Fibroblast of gingiva (primary cell): ENCODE results near the gene MACROH2A1.

Experiments used
- DNase-seq: peaks from one replicate; pipeline ENCODE4 v3.0.0-alpha.2; 2011; ENCODE audit warnings: low read depth

The MACROH2A1 gene

GRCh38 chr5:135330798-135331096 lies 68.3 kb downstream of the MACROH2A1 start:
- DNase-seq: no peak

DNA sequence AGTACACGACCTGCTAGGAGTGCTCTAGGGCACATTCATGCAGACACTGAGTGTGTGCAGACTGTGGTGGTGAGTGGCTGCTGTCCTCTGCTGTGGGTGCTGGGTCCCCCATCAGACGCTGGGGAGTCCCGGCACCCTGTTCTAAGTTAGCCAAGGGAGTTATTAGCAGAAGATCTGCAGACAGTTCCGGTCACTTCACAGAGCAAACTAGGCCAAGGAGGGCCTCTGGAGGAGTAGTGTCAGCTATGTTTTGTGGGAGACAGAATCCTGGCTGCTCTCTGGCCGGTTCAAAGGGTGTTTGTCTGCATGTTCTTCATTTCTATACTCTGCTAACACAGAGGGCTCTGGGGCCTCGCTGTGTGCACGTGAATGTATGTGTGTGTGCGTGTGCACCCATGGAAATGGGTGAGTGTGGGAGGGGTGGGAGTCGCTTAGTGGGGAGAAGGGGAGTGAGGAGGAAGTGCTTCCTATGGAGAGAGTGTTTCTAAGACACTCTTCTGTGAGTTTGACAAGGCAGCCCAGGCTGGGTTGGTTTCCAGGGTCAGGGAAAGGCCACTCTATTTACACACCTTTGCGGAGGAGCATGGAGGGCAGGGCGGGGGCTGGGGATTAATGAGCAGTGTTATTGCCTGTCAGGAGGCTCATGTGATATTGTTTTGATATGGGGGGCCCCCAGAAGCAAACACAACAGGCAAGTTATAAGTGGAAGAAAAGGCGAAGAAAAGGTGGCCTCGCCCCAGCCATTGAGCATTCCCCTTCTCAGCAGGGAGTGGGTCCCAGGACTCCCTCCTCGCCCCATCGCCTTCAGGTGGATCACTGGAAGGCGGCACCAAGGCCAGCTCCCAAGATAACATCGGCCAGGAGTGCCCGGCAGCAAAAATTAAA lies 68.9 kb downstream of the MACROH2A1 start:
- no peak for DNase-seq

- no peak for DNase-seq
Observed at GRCh38 chr5:135329066-135329912, 69.7 kb downstream of the MACROH2A1 start.

GRCh38 chr5:135328128-135328687 lies 70.8 kb downstream of the MACROH2A1 start:
- DNase-seq: no peak

DNA sequence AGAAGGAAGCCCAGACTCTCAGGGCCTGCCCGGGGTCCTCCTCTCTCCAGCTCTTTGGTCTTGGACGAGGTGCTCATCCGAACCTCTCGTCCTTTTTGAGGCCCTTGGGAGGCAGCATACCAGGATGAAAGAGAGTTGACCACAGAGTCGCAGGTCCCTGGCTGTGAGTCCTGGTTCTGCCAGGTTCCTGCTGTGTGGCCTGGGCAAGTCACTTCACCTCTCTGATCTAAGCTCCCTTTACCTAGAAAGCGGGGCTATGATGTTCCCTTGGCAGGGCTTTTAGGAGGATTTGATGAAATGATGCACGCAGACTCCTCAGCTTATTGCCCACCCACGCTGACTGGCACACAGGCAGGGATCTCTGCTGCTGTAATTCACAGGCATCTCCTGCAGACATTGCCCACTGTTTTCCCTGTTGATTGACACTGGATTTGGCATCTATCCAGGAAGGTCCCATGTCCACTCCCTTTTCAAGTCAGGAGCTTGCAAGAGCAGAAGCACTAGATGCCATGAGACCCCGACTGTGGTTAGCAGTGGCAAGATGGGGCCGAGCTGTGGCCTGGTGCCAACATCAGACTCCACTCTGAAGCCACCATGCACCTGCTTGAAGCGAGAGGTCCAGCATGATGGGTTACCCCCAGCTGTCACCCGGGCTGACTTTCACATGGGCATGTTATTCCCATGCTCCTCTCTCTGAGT lies 71.5 kb downstream of the MACROH2A1 start:
- no peak for DNase-seq

DNA sequence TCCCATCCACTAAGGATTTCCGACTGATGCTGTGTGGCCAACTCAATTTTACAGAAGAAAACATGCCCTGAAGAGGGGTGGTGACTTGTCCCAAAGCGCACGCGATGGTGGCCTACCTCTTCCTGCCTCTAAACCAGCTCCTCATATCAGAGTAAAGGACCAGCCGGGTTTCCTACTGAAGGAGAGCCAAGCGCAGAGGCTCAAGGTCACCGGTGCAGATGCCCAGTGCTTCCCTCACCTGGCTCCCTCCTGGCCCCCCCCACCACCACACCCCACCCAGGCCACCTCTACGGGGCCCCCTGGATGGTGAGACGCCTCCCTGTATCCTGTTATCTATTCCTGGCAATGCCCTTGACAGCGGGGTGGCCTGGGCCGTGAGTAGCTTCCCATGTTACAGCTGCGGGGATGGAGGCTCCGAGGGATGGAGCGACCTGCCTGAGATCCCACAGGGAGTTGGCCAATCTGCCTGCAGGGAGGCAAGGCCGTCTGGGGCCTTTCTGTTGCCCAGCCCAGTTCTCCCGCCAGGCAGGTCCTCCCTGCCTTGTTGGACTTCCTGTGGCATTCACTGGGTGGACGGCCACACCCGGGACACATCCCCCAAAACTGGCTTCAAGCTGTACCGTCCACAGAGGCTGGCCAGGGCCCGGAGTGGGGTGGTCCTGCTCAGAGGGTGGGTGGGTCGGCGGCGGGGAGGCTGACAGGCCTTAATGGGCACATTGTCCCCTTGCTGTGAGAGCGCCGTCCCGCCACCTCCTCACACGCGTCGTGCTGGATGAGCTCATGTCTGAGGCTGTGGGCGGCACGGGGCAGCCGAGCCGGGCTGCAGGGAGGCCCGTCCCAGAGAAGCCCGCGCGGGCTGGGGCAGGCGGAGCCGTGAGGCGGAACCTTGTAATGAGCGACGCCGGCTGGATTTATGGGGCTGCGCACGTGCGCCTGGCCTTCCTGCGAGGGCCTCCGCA lies 72.5 kb downstream of the MACROH2A1 start:
- no peak for DNase-seq

- DNase-seq: no peak
Observed at GRCh38 chr5:135324897-135325650, 74.0 kb downstream of the MACROH2A1 start.

GRCh38 chr5:135324160-135324559 lies 74.9 kb downstream of the MACROH2A1 start:
- DNase-seq: no peak

GRCh38 chr5:135323701-135324132 lies 75.3 kb downstream of the MACROH2A1 start:
- no peak for DNase-seq

DNA sequence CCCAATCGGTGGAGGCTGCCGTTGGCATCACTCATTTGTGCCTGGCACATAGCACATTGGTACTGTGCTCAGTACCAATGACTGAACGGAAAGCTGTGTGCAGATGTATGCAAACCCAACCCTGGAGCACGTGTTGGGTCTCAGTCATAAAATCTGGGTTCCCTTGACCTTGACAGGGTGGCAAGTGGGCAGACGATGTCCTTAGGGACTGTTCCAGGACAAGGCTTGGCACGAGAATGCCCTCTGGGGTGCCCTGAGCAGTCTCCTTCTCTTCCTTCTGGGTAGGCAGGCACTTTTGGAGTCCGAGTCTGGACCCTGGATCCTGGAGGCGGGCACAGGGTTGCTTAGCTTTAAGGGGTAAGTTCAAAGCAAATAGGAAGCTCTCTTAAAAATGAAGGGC lies 75.8 kb downstream of the MACROH2A1 start:
- DNase-seq: no peak

DNA sequence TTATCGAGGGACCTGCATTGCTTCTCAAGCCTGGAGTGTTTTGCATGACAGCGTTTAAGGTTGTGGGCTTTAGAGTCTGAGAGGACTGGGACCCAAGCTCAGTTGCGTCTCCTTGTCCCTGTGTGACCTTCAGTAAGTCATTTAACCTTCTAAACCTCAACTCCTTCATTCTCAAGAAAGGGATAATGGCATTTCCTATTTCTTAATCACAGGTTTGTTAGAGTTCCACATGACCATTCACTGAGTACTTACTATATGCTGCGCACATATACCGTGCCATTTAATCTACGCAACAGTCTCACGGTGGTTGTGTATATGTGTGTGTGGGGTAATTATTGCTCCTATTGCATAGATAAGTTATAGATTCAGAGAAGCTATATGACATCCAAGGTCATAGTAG lies 76.3 kb downstream of the MACROH2A1 start:
- no peak for DNase-seq

- no peak for DNase-seq
Observed at GRCh38 chr5:135322271-135322670, 76.8 kb downstream of the MACROH2A1 start.

- DNase-seq: no peak
Observed at GRCh38 chr5:135320718-135321484, 78.1 kb downstream of the MACROH2A1 start.

GRCh38 chr5:135319928-135320606 lies 79.0 kb downstream of the MACROH2A1 start:
- no peak for DNase-seq

GRCh38 chr5:135319458-135319857 lies 79.6 kb downstream of the MACROH2A1 start:
- DNase-seq: no peak

DNA sequence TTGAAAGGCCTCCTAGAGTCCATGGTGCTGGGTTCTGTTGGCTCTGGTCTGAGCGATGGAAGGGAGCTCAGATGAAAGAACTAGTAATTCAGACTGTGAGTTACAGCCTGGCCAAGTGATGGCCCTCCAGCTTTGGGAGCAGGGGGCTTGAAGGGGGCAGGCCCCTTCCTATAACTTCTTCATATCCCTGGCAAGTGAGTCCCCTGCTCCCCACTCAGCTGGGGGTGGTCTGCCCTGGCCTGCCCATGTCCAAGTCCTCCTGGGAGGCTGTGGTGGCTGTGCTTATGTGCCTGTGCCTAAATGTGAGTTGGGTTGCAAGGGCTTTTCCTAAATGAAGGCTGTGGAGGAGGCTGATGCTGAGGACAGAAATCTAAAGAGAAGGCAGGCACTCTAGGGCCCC lies 80.1 kb downstream of the MACROH2A1 start:
- no peak for DNase-seq

- DNase-seq: no peak
Observed at GRCh38 chr5:135318037-135318436, 81.0 kb downstream of the MACROH2A1 start.

- no peak for DNase-seq
Observed at GRCh38 chr5:135317286-135317685, 81.7 kb downstream of the MACROH2A1 start.

DNA sequence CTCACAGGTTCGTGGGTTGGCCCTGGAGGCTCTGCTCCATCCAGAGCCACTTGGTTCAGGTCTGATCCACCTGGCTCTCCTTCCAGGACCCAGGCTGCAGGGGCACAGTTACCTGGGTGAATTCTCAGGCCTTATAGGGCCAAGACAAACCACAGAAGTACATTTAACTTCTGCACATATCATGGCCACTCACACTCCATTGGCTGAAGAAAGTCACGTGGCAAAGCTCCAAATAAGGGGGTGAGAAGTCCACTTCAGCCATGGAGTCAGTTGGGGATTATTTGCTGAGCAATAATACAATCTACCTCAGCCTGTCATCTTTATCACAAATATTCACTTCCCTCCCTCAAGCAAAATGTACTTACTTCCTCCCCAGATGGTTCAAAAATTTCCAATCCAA lies 83.6 kb downstream of the MACROH2A1 start:
- no peak for DNase-seq
